Measurements from ENCODE around the gene GNA15.

GRCh38 chr19:3213159-3213558 lies 77.3 kb downstream of the GNA15 start:
- no peak for TF ChIP-seq CTCF (IDR thresholded peaks at IDR 0.05 in 8 of 11, conservative IDR thresholded peaks at IDR 0.05 in 3 of 11)
- TF ChIP-seq POLR2A (IDR thresholded peaks at IDR 0.05): no peak
- no peak for TF ChIP-seq POLR2AphosphoS5 (IDR thresholded peaks at IDR 0.05)

All from spleen (tissue), 7 donors.